ENCODE results near the gene TNPO2. TPM values are rescaled to one million over a fixed set of nuclear protein-coding genes. Genes with fewer than 3 reads are reported as not detected.

Gene TNPO2
- total RNA-seq, 2 donors from 2014 or later = 15.0 to 35.6 TPM

- peak; percentile 13 for ATAC-seq
Observed at GRCh38 chr19:12689012-12689411, 34.7 kb downstream of the TNPO2 start.

GRCh38 chr19:12687496-12688196, 36.1 kb downstream of the TNPO2 start, which contains the start of gene GNG14:
GNG14 (plus strand) TSS chr19:12687998; CDS start chr19:12688049, 51 bp downstream.
- 86 to 88% methylated on average over 4 to 9 of the region's 9 CpGs for WGBS, 2 donors
- DNase-seq = no peak
- H3K36me3 ChIP-seq (replicated peaks in 1 of 2; ENCODE audit: insufficient read depth in 1 of 2, low read depth in 2 of 2) = no peaks in the 10 kb centered on the region
- TF ChIP-seq CTCF (IDR thresholded peaks at IDR 0.05) = no peak
- no peak for TF ChIP-seq POLR2A (IDR thresholded peaks at IDR 0.05)
- no peak within 1 kb of the TSS for H3K4me3 ChIP-seq
- no peak within 1 kb of the TSS for H3K27ac ChIP-seq
- no peaks in the 10 kb centered on the region for H3K4me1 ChIP-seq
- intact Hi-C loops (cut with DNase I) = no loop called here
- ATAC-seq = no peak
- no peaks in the 10 kb centered on the region for H3K27me3 ChIP-seq
- no peaks in the 10 kb centered on the region for H3K9me3 ChIP-seq

More at GRCh38 chr19:12689012-12689411, 34.7 kb downstream of the TNPO2 start:
- Histone ChIP-seq H3K4me3 (no peak overlapping the region), H3K27ac (no peak overlapping the region), H3K27me3 (no peaks in the 10 kb centered on the region), H3K9me3 (no peaks in the 10 kb centered on the region), H3K36me3 (replicated peaks in 1 of 2; ENCODE audit: insufficient read depth in 1 of 2, low read depth in 2 of 2) (no peaks in the 10 kb centered on the region), H3K4me1 (no peaks in the 10 kb centered on the region)
- intact Hi-C loops (cut with DNase I) = no loop called here
- no peak for DNase-seq
- 60 to 85% methylated on average over 1 to 12 of the region's 12 CpGs for WGBS, 2 donors
- TF ChIP-seq CTCF (IDR thresholded peaks at IDR 0.05) (no peak), POLR2A (IDR thresholded peaks at IDR 0.05) (no peak)

GRCh38 chr19:12685831-12686230, 37.9 kb downstream of the TNPO2 start:
- no peaks in the 10 kb centered on the region for H3K9me3 ChIP-seq
- intact Hi-C loops (cut with DNase I) = no loop called here
- H3K27me3 ChIP-seq = no peaks in the 10 kb centered on the region
- H3K36me3 ChIP-seq (replicated peaks in 1 of 2; ENCODE audit: insufficient read depth in 1 of 2, low read depth in 2 of 2) = no peaks in the 10 kb centered on the region
- no peak for ATAC-seq
- H3K4me3 ChIP-seq = no peak overlapping the region
- TF ChIP-seq CTCF (IDR thresholded peaks at IDR 0.05) = no peak
- TF ChIP-seq POLR2A (IDR thresholded peaks at IDR 0.05) = no peak
- DNase-seq = no peak
- 79 to 81% methylated on average over 3 of the region's 3 CpGs for whole genome bisulfite sequencing, 2 donors
- peaks cover 7% of the 10 kb centered on the region for H3K4me1 ChIP-seq
- no peak overlapping the region for H3K27ac ChIP-seq

GRCh38 chr19:12681074-12681987, 42.4 kb downstream of the TNPO2 start, which contains the start of gene DHPS:
DHPS (minus strand) TSS chr19:12681880; CDS start chr19:12681766, 114 bp downstream.
- 0% methylated on average over 43 to 68 of the region's 68 CpGs for WGBS, 2 donors
- intact Hi-C loops (cut with DNase I) = no loop called here

More at GRCh38 chr19:12681074-12681987, 42.4 kb downstream of the TNPO2 start, which contains the start of gene DHPS:
- Histone ChIP-seq H3K4me1 (peaks cover 17% of the 10 kb centered on the region), H3K9me3 (no peaks in the 10 kb centered on the region), H3K27me3 (no peaks in the 10 kb centered on the region), H3K36me3 (replicated peaks in 1 of 2; ENCODE audit: insufficient read depth in 1 of 2, low read depth in 2 of 2) (peaks cover 12 to 14% of the 10 kb centered on the region in 2 donors), H3K27ac (peak within 1 kb of the TSS; percentile 88 to 100 (median 92)), H3K4me3 (peak within 1 kb of the TSS; percentile 92 to 98)
- TF ChIP-seq POLR2A (IDR thresholded peaks at IDR 0.05) (peak; percentile 58 to 85 (median 75)), CTCF (IDR thresholded peaks at IDR 0.05) (no peak)
- peak; percentile 94 to 98 (median 96) for DNase-seq
- ATAC-seq = peak; percentile 91

All from body of pancreas (tissue), 4 donors.